ENCODE measurements around the gene GUCA1C.

The GUCA1C gene

GRCh38 chr3:108907194-108907593 is 46.5 kb downstream of the GUCA1C start:
- no peak for DNase-seq

- no peak for DNase-seq
These were observed 54.1 kb downstream of the GUCA1C start for GRCh38 chr3:108899530-108899929.

DNA sequence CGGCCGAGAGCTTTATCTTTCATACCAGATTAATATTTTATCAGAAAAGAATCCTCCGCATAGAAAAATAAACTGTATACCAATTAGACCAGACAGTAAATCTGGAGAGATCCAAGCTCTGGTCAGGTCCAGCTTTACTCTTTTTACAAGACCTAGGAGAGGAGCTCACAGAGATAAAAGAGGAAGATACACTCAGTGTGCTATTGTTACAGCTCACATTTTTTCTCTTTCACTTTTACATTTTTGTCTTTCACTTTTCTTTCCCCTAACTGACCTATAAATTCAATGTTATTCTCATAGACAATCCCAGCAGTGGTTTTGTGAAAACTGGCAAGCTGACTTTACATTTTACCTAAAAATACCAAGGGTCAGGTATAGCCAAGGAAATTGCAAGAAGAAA is 55.8 kb downstream of the GUCA1C start:
- DNase-seq = no peak

- DNase-seq = no peak
These were observed 58.7 kb downstream of the GUCA1C start for GRCh38 chr3:108894981-108895380.

DNA sequence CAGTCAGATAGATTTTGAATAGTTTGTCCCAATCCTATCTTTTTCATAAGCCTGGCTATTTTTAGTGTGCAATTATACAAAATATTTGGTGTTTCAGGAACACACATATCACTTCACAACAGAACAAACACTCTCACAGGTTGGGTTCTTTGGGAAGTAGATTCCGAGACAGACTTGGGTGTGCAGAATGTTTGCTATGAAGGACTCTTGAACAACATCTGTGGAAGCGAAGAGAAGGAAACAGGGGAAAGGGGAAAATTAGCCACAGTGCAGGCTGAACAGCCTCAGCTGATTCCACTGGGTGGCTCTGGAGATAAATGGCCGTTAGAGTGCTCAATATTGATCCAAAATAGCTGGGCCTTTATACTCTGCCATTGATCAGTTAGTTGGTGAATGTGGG is 61.8 kb downstream of the GUCA1C start:
- no peak for DNase-seq

DNA sequence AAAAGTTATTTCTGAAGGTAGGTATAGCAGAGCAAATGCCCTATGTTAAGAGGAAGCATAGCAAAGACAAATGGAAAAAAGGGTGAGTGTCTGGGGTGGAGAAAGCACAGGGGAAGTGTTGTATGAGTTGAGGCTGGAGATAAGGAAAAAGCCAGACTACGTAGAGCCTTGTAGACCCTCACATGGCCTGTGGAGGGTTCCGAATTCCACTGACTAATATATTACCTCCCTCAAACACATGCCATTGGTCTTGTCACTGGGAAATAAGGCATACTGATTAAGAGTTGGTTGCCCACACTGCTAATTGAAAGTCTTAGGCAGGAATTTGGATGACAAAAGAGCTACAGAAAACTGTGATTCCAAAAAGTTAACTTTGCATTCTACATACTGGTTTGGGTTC is 65.9 kb downstream of the GUCA1C start:
- DNase-seq = no peak

GRCh38 chr3:108887121-108887520 is 66.6 kb downstream of the GUCA1C start:
- DNase-seq = no peak

DNA sequence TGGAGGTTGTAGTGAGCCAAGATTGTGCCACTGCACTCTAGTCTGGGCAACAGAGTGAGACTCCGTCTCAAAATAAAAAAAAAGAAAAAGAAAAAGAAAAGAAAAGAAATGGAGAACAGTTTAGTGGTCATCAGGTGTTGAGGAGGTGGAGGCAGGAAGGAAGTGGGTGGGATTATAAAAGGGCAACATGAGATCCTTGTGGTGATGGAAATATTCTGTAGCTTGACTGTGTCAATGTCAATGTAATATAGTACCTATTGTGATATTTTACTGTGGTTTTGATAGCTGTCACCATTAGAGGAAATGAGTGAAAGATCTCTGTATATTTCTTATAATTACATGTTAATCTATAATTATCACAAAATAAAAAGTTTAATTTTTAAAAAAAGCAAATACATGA is 70.3 kb downstream of the GUCA1C start:
- DNase-seq = no peak

- DNase-seq = no peak
These were observed 70.9 kb downstream of the GUCA1C start for GRCh38 chr3:108882762-108883161.

DNA sequence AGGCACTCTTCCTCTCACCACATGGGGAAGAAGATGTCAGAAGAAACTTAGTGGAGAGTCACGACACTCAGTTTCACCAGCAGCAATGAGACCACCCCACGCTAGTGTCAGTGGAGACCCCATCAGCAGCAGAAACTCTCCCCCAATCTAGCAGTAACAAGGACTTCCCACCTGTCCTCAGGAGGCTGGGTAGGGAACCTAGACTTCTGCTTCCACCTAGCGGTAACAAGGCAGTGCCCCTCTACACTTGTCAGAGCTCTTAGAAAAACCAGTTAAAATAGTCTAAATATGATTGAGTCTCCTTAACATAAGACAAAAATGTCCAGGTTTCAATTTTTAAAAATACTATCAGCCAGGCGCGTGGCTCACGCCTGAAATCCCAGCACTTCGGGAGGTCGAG is 73.8 kb downstream of the GUCA1C start:
- DNase-seq = no peak

GRCh38 chr3:108877901-108878300 is 75.8 kb downstream of the GUCA1C start:
- no peak for DNase-seq

DNA sequence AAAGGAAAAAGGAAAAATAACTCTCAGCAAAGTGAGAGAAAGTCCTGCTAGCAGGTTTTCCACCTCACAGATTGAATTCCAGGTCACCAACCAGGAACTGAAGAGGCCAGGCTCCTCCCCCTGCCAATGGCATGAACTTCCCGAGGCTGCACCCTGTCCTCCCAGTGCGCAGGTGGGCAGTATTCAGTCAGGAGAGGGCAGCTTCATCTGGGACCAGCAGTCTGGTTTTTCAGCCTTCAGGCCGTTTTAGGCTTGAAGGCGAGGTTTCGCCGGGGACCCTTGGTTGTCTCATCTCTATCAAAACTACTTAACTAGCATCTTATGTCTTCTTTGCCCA is 89.9 kb downstream of the GUCA1C start:
- DNase-seq = no peak

DNA sequence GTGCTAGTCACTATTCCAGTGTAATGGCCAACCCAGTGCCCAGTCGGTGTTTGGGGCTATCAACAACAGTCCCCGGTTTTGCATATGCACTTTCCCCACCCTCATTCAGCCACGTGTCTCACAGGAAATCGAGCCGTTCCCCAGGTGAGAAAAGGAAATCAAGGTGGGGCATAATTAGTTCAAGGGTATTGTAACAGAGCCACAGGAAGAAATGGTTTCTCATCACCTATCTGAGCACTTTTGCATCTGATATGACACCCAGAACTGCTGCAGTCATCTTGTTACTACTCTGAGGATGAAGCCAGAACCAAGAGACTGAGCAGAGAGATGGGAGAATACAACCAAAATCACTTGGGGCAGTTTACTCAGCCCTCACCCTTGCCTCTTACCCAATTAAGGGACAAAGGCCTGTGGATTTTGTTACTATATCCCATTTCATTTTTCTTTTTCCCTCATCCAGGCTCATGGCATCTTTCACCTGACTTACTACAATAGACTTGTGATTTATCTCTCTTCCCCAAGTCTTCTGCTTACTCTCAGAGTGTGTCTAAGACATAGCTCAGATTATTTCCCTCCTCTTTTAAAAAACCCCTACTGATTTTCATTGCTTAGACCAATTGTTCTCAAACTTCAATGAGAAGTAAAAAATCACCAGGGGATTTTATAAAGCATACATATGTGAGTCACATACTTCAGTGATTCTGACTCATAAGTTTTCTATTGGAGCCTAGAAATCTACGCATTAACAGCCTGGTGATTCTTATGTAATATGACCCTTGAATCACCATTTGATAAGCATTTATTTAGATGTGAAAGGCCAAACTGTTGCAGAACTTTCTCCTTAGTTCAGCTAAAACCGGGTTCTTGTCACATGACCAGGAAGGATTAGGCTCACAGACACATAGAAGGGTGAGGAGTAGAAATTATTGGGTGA is 90.5 kb downstream of the GUCA1C start:
- peak; percentile 12 to 55 for DNase-seq

GRCh38 chr3:108861401-108861800 is 92.3 kb downstream of the GUCA1C start:
- no peak for DNase-seq

Data from CD4-positive, alpha-beta T cell treated with Interleukin-4 for 1 hour (primary cell).